OCI-M2 (cell line): ENCODE measurements around the gene HERC3.

ENCODE experiments used
- DNase-seq: peaks from one replicate; lab custom pipeline; 2025; ENCODE audit not compliant: unreplicated experiment; lab: John Stamatoyannopoulos, UW

The HERC3 gene

DNA sequence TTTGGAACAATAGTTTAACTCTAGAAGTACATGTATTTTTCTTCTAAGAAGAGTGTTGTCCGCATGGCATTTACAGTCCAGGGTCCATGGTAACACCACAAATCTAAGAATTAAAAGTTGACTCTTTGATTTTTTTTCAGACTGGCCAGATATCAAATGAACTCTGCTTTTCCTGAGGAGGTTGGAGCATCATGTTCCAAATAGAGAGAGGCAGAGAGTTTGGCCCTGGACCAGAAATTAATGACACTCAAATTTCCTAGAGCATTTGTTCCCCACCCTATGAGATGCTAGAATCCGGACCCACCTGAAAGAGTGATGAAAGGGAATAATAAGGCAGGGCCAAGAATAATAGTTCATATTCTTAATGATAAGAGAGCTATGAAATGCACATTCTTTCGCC lies 152.3 kb downstream of the HERC3 start:
- DNase-seq: no peak

DNA sequence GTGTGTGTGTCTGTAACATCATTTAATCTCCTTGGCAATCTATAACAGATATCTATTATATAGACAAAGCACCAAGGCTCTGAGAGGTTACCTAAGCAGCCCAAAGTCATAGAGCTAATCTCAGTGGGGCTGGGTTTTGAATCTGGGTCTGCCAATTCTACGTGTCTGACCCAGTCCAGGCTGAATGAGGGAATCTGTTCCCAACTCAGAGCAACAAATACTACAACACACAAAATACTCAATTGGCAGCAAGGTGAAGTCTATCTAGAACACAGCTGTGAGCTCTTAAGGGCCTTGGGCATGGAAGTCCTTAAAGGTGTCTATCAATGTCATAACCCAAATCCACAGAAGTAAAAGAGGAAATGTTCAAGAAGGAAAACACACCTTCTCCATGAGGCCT lies 152.9 kb downstream of the HERC3 start:
- DNase-seq: no peak

DNA sequence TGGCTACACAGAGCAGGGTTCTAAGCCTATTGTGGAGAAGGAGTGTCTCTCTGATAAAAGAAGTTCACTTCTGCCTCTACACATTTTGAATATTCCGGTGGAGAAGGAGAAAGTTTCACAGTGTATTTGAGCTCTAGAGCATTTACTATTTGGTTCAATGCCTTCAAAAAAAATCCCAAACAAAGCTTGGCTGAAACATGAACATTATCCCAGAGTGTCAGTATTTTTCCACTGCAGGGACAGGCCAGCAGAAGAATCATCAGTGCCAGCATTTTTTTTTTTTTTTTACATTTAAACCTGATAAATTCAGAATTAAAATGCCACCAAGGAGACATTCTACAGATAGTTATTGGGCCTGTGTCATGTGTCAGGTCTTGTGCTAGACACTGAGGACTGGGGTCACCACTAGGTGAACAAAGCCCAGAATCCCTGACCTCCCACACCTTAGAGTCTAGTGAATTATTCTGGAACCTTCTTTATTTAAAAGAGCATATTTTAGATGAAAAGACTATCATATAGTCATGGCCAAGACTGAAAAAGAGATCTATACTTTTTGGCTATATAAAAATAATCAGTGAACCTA lies 153.4 kb downstream of the HERC3 start:
- DNase-seq: no peak

DNA sequence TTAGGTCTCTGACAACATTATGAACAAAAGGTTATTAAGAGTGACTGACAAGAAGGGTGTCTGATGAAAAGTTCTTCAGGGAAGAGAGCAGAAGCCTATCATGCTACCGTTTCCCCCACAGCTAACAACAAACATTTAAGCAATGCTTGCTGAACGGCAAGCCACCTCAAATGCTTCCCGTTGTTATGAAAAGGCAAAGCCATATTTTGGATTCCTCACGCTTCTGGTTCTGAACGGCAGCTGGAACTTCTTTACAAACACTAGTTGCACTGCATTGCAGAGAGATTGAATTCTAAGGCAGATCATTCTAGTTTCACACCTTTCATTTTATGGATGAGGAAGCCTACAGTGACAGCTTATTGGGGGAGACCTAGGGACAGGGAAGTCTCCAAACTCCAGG lies 153.9 kb downstream of the HERC3 start:
- DNase-seq: no peak

DNA sequence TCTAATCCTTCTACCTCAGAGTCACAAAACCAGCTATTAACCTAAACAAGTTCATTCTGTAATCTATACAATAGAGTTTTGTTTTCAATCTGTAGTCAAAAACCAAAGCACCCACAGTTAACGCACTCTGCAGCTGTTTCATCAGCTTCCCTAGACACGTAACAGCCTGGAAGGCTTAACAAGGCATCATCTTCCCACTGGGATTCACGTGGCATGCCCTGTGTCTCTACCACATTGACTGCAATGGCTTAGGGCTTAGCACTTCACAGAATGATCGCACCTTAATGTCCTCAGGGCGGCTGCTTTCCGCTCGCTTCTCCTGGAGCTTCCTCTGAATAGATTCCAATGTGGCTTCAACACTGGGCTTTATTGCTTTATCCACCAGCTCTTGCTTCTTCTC lies 155.1 kb downstream of the HERC3 start:
- no peak for DNase-seq

DNA sequence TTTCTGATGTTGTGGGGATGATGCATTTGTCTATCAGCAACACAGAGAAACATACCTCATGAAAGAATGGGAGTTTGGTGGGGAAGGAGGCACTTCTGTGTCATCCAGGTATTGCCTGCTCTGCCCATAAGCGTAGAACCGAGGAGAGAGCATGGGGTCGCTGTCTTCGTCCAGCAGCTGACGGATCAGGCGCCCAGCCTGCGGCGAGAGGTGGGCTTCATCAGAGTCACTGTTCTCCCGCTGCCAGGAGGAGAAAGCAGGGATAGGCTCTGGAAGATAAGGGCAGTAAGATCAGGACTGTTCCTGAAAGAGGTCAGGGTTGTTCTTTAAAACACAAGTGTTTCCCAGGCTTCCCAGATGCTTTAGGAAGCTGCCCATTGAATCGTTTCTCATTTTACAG lies 158.1 kb downstream of the HERC3 start:
- no peak for DNase-seq

DNA sequence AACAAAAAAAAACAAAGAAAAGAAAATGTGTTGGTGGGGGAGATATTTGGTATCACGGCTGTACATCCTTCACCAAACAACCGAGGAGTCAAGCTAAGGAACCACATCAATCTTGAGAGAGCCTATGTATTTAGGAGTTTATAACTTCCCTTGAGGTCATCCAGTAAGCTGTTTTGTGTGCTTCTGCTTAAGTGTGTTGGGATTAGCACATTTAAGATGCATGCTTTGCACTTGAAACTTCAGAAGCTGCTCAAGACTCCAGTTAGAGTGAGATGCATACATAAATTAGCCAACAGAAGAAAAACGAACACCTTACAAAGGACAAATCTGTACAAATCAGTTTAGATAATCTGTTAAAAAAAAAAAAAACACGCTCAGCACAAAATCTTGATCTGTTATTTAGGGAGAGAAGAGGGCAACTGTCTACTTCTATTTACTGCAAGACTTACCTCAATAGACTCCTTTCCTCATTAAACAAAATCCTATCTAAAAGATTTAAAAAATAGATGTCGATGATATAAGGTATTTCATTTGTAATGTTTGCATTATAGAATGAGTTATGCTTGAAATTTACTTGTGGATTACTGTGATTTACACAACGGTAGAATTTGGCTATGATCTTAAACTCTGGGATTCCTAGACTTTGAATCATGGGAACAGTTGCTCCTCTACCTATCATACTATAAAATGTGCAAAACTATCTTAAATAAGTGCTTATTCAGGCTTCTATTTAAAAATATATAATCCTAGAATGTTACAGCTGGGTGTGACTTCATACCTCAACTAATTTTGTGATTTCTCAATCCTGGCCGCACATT lies 159.2 kb downstream of the HERC3 start:
- no peak for DNase-seq

DNA sequence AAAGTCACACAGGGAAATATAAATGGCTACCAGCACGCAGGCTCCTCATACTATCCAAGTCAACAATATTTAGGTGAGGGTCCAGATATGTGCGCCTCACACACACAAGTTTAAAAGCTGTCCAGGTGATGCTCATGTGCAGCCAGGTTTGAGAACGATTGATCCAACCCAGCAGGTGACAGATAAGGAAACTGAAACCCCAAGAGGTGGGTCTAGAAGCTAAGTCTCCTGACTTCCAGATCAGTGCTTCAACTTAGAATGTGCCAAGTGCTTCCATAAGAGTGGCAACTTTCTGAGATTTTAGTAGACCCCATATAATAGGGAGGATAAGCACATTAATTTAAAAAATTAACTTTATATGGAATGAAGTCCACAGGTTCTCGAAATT lies 159.8 kb downstream of the HERC3 start:
- DNase-seq: no peak

DNA sequence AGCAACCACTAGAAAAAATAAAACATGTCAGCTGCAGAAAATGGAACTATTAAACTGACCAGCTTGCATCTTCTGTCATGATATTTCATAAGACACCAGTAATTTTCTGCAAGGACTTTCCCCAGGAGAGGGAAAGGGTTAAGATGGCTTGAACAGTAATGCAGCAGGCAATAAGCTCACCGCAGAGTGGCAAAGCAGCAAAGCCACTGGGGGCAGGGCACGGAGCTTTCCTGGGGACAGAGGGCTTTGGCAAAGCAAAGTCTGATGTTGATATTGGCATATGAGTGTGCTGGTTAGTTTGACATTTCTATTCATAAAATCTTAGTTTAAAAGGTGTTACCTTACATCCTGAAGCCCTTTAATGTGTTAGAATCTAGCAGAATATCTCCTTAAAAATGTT lies 160.5 kb downstream of the HERC3 start:
- DNase-seq: no peak

DNA sequence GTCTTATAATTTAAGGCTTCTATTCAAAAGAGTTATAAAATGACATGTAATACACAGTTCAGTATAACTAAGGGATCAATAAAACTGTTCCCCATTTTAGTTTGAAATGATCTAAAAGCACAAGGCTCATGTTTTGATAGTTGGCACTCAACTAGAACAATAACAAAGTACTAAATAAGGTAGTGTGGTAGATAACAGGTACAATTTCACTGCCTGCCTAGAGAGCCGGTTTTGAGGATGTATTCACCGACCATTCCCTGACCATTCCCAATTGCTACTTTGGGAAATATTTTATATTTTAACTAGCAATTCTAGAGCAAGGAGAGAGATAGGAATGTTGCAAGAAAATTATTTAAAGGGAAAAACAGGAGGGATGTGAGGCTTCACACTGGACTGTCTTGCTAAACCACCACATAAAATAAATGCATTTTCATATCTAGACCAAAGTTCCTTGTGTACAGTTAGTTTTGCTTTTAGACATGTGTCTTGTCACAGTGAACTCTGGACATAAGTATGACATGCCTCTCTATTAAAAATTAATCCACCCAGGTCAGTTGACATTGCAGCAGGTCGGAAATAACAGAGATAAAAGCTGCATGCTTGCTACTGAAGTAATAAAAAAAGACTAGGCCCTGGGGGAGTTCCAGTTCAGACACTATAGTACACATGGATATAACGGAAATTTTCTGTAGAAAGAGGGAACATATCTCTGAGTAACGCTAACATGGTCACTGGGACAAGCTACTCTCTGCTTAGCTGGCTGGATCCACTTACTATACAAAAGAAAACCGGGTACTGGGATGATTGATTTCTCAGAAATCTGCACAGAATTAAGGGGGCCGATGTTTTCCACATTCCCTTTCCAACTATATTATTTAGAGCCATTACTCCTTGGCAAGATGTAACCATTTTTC lies 161.6 kb downstream of the HERC3 start:
- DNase-seq: no peak

DNA sequence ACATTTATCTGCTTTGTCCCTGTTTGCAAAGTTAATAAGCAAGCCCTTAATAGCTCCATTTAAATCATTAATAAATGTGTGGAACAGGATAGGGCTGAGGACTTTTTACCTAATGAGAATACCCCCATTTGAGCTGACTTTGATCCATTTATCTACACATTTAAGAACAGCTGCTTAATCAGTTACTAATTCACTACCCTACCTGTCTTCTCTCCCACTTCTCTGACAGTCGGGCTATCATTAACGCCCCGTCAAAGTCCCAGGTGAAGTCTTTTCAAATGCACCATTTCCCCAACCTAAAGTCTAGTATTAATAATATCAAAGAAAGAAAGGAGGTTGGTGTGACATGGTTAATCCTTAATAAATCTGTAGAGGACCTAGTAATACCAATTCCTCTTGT lies 162.5 kb downstream of the HERC3 start:
- DNase-seq: no peak

DNA sequence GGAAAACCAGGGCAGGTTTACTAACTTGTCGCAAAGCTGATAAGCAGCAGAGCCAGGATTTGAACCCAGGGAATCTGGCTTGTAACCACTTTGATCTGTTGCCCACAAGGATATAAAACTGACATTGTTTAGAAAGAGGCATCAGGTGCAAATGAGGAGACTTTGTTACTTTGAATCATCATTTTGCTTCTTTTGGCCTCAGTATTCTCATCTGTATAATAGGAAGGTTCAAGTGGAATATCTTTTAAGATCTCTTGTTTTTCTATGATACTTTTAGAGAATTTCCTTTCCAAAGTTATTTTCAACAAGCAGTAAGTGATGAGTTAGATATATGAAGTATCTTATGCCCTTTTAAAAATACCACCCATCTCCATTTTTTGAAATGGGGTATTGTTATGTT lies 163.2 kb downstream of the HERC3 start:
- no peak for DNase-seq

DNA sequence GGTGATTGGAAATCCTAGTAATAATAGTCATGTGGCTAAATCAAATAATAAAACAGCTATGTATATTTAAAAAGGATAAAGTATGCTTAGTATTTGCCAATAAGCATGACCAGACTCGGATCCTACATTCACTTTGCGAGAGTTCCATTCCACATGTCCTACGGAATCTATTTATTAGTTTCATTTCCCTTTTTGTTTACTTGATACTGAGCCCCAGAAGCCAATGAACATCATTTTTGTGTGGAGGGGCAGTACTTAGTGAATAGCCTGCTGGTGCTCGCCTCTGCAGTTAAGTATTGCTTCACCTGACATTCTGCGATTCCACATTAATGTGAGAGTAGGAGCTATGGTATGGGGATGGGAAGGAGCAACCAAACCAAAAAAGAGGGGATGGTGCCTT lies 163.9 kb downstream of the HERC3 start:
- no peak for DNase-seq

DNA sequence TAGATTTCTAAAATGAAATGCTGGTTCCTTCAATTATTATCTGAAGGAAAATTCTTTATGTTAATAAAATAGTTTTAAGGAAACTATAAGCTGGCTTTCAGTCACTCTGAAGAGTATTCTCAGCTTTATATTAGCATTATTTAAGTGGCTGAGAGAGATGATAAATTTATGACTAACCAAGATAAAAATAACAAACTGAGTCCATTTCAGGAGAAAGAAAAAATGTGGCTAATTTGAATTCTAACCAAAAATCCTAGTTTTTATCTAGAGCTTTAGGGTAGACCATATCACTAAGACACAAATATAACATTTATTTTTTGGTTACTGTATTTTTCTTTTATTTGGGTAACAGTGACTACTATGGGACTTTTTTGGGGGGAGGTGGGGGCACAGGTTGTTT lies 164.8 kb downstream of the HERC3 start:
- no peak for DNase-seq

DNA sequence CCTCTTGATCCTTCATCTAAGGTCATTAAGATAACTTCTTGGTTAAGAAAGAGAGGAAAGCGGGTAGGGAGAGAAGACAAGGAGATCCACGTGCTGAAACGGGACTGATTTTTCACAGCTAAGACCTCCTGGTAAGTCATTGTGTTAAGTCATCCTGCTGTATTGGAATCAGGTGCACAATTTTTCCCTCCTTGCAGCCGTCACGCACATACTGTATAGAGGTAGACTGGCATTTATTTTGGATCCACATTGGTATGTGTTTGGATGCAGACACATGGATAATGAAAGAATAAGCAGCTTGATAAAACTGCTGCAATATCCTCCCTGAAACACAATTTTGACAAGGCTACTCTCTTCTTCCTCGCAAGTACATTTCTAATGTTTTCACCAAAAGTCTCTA lies 165.5 kb downstream of the HERC3 start:
- DNase-seq: no peak
